A673 (cell line): ENCODE results near the gene FTCD.

Experiments used
- CTCF ChIP-seq: fragments of 300-800, 200-600 bp; sonication (generic); conservative IDR thresholded peaks from 2 replicates; pipeline ENCODE4 v1.5.1; 2017; ENCODE audit warnings: low read depth, mild to moderate bottlenecking, antibody characterized with exemption, low read length, moderate library complexity, mixed read lengths
- EZH2 ChIP-seq: fragments of 200-600 bp; sonication (generic); IDR thresholded peaks from 2 replicates; pipeline ENCODE4 v1.6.1; 2017; ENCODE audit warnings: borderline replicate concordance, low read depth, mild to moderate bottlenecking, mixed read lengths, antibody characterized with exemption, low read length; ENCODE audit not compliant: poor library complexity, severe bottlenecking

- TF ChIP-seq CTCF (no peak), EZH2 (no peak)
Measured at GRCh38 chr21:46092811-46093667, 62.3 kb downstream of the FTCD start.
